ENCODE data around the gene NKTR.
"Not testable (repeated sequence)": the region's sequence is repeated elsewhere in the genome, so short reads cannot be mapped to it uniquely, and the experiment has no call there.

NKTR gene

GRCh38 chr3:42593635-42594034 is 6.9 kb upstream of the NKTR start:
- in situ Hi-C loops (cut with MboI; ENCODE audit: low sequenced_read_pairs): no loop called here

GRCh38 chr3:42595682-42596081 is 4.8 kb upstream of the NKTR start:
- in situ Hi-C loops (cut with MboI; ENCODE audit: low sequenced_read_pairs): no loop called here

GRCh38 chr3:42597098-42597497 is 3.4 kb upstream of the NKTR start:
- in situ Hi-C loops (cut with MboI; ENCODE audit: low sequenced_read_pairs): not testable (repeated sequence)

- in situ Hi-C loops (cut with MboI; ENCODE audit: low sequenced_read_pairs): no loop called here
These were observed 631 bp downstream of the NKTR start for GRCh38 chr3:42600958-42601675.

GRCh38 chr3:42601896-42602581 is 1.6 kb downstream of the NKTR start:
- in situ Hi-C loops (cut with MboI; ENCODE audit: low sequenced_read_pairs): no loop called here

- in situ Hi-C loops (cut with MboI; ENCODE audit: low sequenced_read_pairs): no loop called here
These were observed 2.5 kb downstream of the NKTR start for GRCh38 chr3:42602961-42603360.

- in situ Hi-C loops (cut with MboI; ENCODE audit: low sequenced_read_pairs): no loop called here
These were observed 5.2 kb downstream of the NKTR start for GRCh38 chr3:42605546-42606173.

- in situ Hi-C loops (cut with MboI; ENCODE audit: low sequenced_read_pairs): no loop called here
These were observed 8.1 kb downstream of the NKTR start for GRCh38 chr3:42608581-42608980.

GRCh38 chr3:42610976-42611375 is 10.5 kb downstream of the NKTR start:
- in situ Hi-C loops (cut with MboI; ENCODE audit: low sequenced_read_pairs): no loop called here

GRCh38 chr3:42612217-42612616 is 11.7 kb downstream of the NKTR start:
- in situ Hi-C loops (cut with MboI; ENCODE audit: low sequenced_read_pairs): no loop called here

- in situ Hi-C loops (cut with MboI; ENCODE audit: low sequenced_read_pairs): no loop called here
These were observed 12.4 kb downstream of the NKTR start for GRCh38 chr3:42612928-42613327.

GRCh38 chr3:42613462-42613861 is 13.0 kb downstream of the NKTR start:
- in situ Hi-C loops (cut with MboI; ENCODE audit: low sequenced_read_pairs): no loop called here

GRCh38 chr3:42631620-42632019 is 31.1 kb downstream of the NKTR start:
- in situ Hi-C loops (cut with MboI; ENCODE audit: low sequenced_read_pairs): no loop called here

- in situ Hi-C loops (cut with MboI; ENCODE audit: low sequenced_read_pairs): no loop called here
These were observed 31.7 kb downstream of the NKTR start for GRCh38 chr3:42632146-42632545.

- in situ Hi-C loops (cut with MboI; ENCODE audit: low sequenced_read_pairs): no loop called here
These were observed 33.1 kb downstream of the NKTR start for GRCh38 chr3:42633544-42633943.

- in situ Hi-C loops (cut with MboI; ENCODE audit: low sequenced_read_pairs): no loop called here
These were observed 34.6 kb downstream of the NKTR start for GRCh38 chr3:42635111-42635510.

GRCh38 chr3:42637001-42637400 is 36.5 kb downstream of the NKTR start:
- in situ Hi-C loops (cut with MboI; ENCODE audit: low sequenced_read_pairs): no loop called here

GRCh38 chr3:42638339-42638842 is 37.9 kb downstream of the NKTR start:
- in situ Hi-C loops (cut with MboI; ENCODE audit: low sequenced_read_pairs): no loop called here

- in situ Hi-C loops (cut with MboI; ENCODE audit: low sequenced_read_pairs): no loop called here
These were observed 38.7 kb downstream of the NKTR start for GRCh38 chr3:42639192-42639591.

GRCh38 chr3:42640129-42640528 is 39.6 kb downstream of the NKTR start:
- in situ Hi-C loops (cut with MboI; ENCODE audit: low sequenced_read_pairs): no loop called here

- in situ Hi-C loops (cut with MboI; ENCODE audit: low sequenced_read_pairs): no loop called here
These were observed 40.4 kb downstream of the NKTR start for GRCh38 chr3:42640771-42641370.

Measured in hTERT RPE-1 (cell line).